ENCODE data around the gene S100A10. TPM values are rescaled to one million over a fixed set of nuclear protein-coding genes. Genes with fewer than 3 reads are reported as not detected.

S100A10 gene
- total RNA-seq, 1 experiment from 2014 or later: 1,436 TPM

DNA sequence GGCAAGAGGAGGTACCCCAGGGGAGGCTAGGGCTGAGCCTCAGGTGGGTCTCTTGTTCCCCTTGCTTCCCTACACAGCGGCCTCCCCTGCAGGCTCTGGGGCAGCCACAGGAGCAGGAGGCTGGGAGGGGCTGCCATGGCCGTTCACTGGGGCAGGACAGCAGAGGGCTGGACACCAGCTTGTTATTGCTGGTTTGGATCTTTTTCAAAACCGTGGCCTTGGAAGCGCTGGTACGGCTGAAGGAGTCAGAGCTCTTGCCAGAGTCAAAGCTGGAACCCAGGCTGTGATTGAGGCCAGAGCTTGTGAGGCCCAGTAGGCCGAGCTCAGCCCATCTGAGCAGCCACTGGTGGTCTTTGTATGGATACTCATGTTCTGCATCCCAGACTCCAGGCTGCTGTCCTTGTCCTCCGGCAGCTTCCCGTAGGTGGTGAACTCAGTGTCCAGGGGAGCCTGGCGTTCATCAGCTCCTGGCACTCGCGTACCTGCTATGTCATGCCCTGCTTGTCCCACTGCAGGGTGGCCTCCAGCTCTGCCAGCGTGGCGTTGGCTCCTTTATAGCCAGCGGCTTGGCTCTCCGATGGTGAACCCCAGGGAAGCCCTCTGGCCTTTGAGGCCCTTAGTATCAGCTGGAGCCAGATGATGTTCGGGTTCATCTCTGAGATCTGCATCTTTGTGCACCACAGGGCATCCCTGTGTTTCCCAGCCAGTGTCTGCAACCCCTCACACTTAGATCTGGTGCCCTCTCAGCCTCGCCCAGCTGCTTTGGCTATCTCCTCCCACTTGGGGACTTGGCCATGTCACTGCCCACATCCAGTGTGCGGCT is 44.1 kb downstream of the S100A10 start:
- ChIA-PET CTCF (no interaction called here), POLR2A (ENCODE audit: unreplicated experiment) (interaction anchor here (0.5 to 0.7 kb wide), 2 partner anchors 30 to 415 kb away, joined by 3 read pairs; no protein-coding TSS in a partner anchor)
- no TSS peak for BruUV-seq (replicated peaks)
- Histone ChIP-seq H3K4me1 (replicated peaks; ENCODE audit: insufficient read depth) (peaks cover 35% of the 10 kb centered on the region), H3K4me2 (no peak overlapping the region), H3F3A (ENCODE audit: insufficient read depth, low read depth) (peaks cover 33% of the 10 kb centered on the region), H3K9me2 (ENCODE audit: insufficient read depth) (no peaks in the 10 kb centered on the region), H3K27ac (no peak overlapping the region), H3K36me3 (ENCODE audit: low read depth) (no peaks in the 10 kb centered on the region), H4K20me1 (ENCODE audit: insufficient read depth) (no peaks in the 10 kb centered on the region), H3K4me3 (no peak overlapping the region), H3K27me3 (ENCODE audit: insufficient read depth, low read depth) (no peaks in the 10 kb centered on the region), H3K9me3 (ENCODE audit: insufficient read depth, low read depth) (no peaks in the 10 kb centered on the region), H3K79me2 (ENCODE audit: low read depth) (no peaks in the 10 kb centered on the region), H2AFZ (no peak overlapping the region)
- intact Hi-C loops (cut with micrococcal nuclease; ENCODE audit: unreplicated experiment): loop anchor here (5.0 kb wide), 1 partner anchor 218 kb away; no protein-coding TSS in a partner anchor
- no peak for DNase-seq
- TF ChIP-seq EZH2 (IDR thresholded peaks at IDR 0.05; ENCODE audit: low read depth): no peak
- TF ChIP-seq, protein P1, sequence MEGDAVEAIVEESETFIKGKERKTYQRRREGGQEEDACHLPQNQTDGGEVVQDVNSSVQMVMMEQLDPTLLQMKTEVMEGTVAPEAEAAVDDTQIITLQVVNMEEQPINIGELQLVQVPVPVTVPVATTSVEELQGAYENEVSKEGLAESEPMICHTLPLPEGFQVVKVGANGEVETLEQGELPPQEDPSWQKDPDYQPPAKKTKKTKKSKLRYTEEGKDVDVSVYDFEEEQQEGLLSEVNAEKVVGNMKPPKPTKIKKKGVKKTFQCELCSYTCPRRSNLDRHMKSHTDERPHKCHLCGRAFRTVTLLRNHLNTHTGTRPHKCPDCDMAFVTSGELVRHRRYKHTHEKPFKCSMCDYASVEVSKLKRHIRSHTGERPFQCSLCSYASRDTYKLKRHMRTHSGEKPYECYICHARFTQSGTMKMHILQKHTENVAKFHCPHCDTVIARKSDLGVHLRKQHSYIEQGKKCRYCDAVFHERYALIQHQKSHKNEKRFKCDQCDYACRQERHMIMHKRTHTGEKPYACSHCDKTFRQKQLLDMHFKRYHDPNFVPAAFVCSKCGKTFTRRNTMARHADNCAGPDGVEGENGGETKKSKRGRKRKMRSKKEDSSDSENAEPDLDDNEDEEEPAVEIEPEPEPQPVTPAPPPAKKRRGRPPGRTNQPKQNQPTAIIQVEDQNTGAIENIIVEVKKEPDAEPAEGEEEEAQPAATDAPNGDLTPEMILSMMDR (conservative IDR thresholded peaks at IDR 0.05): no peak

DNA sequence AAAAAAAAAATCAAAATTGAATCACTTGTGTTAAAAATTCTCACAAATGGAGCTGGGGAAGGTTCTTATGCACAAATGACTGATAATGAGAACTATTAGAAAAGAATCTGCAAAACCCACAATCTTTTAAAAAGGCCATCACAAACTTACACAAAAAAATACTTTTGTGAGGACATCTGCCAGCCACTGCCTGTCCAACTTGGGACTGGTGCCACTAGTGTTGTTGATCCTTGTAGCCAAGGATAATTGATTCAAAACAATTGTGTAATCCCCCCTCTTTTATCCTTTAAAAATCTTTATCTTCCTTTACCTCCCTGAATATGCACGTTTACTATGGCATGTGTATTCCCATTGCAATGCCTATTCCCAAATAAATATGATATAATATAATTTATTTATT is 45.2 kb downstream of the S100A10 start:
- Histone ChIP-seq H4K20me1 (ENCODE audit: insufficient read depth) (no peaks in the 10 kb centered on the region), H3K79me2 (ENCODE audit: low read depth) (no peaks in the 10 kb centered on the region), H3K27ac (no peak overlapping the region), H3K4me2 (no peak overlapping the region), H3K9me3 (ENCODE audit: insufficient read depth, low read depth) (no peaks in the 10 kb centered on the region), H3K9me2 (ENCODE audit: insufficient read depth) (no peaks in the 10 kb centered on the region), H3K36me3 (ENCODE audit: low read depth) (no peaks in the 10 kb centered on the region), H3K27me3 (ENCODE audit: insufficient read depth, low read depth) (no peaks in the 10 kb centered on the region), H2AFZ (no peak overlapping the region), H3K4me3 (no peak overlapping the region), H3F3A (ENCODE audit: insufficient read depth, low read depth) (peaks cover 36% of the 10 kb centered on the region), H3K4me1 (replicated peaks; ENCODE audit: insufficient read depth) (peaks cover 46% of the 10 kb centered on the region)
- TF ChIP-seq, protein P1 (conservative IDR thresholded peaks at IDR 0.05): no peak
- no peak for TF ChIP-seq EZH2 (IDR thresholded peaks at IDR 0.05; ENCODE audit: low read depth)
- intact Hi-C loops (cut with micrococcal nuclease; ENCODE audit: unreplicated experiment): loop anchor here (5.0 kb wide), 1 partner anchor 219 kb away; no protein-coding TSS in a partner anchor
- no peak for DNase-seq
- ChIA-PET POLR2A (ENCODE audit: unreplicated experiment) (interaction anchor here (0.6 kb wide), 1 partner anchor 25 kb away, joined by 5 read pairs; no protein-coding TSS in a partner anchor), CTCF (no interaction called here)
- no TSS peak for BruUV-seq (replicated peaks)

DNA sequence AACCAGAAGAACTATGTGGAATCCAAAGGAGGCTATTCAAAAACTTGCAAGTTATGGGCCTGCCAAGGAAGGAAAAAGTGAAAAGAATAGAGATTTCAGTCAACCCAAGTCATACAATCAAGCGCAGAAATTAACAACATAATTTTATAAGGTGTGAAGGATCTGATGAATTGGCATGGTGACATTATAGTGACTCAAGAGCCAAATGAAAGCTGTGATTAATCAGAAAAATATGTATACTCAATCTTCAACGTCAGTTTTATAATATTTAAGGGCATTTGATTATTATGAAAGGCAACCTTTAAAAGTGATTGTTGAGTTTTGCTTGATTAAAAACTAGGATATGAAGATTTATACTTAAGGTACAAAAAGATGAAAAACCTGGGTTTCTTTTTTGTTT is 46.5 kb downstream of the S100A10 start:
- intact Hi-C loops (cut with micrococcal nuclease; ENCODE audit: unreplicated experiment): loop anchor here (5.0 kb wide), 1 partner anchor 220 kb away; no protein-coding TSS in a partner anchor
- no TSS peak for BruUV-seq (replicated peaks)
- CTCF ChIA-PET: interaction anchor here (1.2 to 1.6 kb wide), 2 partner anchors 21 to 55 kb away, joined by 3 read pairs; no protein-coding TSS in a partner anchor

More for the DNA sequence above, 46.5 kb downstream of the S100A10 start:
- Histone ChIP-seq H3F3A (ENCODE audit: insufficient read depth, low read depth) (peaks cover 38% of the 10 kb centered on the region), H3K36me3 (ENCODE audit: low read depth) (no peaks in the 10 kb centered on the region), H3K4me2 (peak overlapping the region; percentile 70), H2AFZ (no peak overlapping the region), H3K4me3 (no peak overlapping the region), H3K27me3 (ENCODE audit: insufficient read depth, low read depth) (no peaks in the 10 kb centered on the region), H3K79me2 (ENCODE audit: low read depth) (no peaks in the 10 kb centered on the region), H3K9me2 (ENCODE audit: insufficient read depth) (no peaks in the 10 kb centered on the region), H3K4me1 (replicated peaks; ENCODE audit: insufficient read depth) (peaks cover 59% of the 10 kb centered on the region), H4K20me1 (ENCODE audit: insufficient read depth) (no peaks in the 10 kb centered on the region), H3K9me3 (ENCODE audit: insufficient read depth, low read depth) (no peaks in the 10 kb centered on the region), H3K27ac (peak overlapping the region; percentile 91)
- no peak for TF ChIP-seq EZH2 (IDR thresholded peaks at IDR 0.05; ENCODE audit: low read depth)
- TF ChIP-seq, protein P1 (conservative IDR thresholded peaks at IDR 0.05): no peak
- peak in 1 of 2 experiments; percentile 67 for DNase-seq
- POLR2A ChIA-PET (ENCODE audit: unreplicated experiment): interaction anchor here (0.5 to 0.7 kb wide), 3 partner anchors 23 to 49 kb away, joined by 4 to 8 read pairs (median 8); partner anchors contain the start of gene THEM4

Data from PC-9 (cell line).